Keratinocyte (primary cell): ENCODE results near the gene RAB4B. TPM values are rescaled to one million over a fixed set of nuclear protein-coding genes. Genes with fewer than 3 reads are reported as not detected.

Experiments used
- DNase-seq: peaks from one replicate; pipeline ENCODE4 v3.0.0-alpha.2; 2011; ENCODE audit warnings: low read depth, missing footprints, low spot score
- FAIRE-seq: peaks from 2 replicates; lab custom pipeline; 2011; peaks lifted over from hg19 to GRCh38; lab: Jason Lieb, UNC
- H2AFZ ChIP-seq: 2 replicates; pipeline ENCODE4 v1.6.0; 2012; ENCODE audit warnings: low read length, control low read depth, inconsistent platforms; ENCODE audit not compliant: control insufficient read depth
- H3K27ac ChIP-seq: 2 replicates; pipeline ENCODE4 v1.5.1; 2011; ENCODE audit warnings: low read length; ENCODE audit not compliant: control insufficient read depth, insufficient read depth
- H3K27me3 ChIP-seq: 3 replicates; pipeline ENCODE4 v1.6.0; 2011; ENCODE audit warnings: low read length; ENCODE audit not compliant: control insufficient read depth, insufficient read depth; ENCODE audit errors: extremely low read depth
- H3K36me3 ChIP-seq, 2 experiments: 2 replicates in 1 of 2; 3 replicates in 1 of 2; pipeline ENCODE4 v1.5.1; 2011; ENCODE audit warnings: low read length in 2 of 2, mild to moderate bottlenecking in 1 of 2; ENCODE audit not compliant: control insufficient read depth in 2 of 2, insufficient read depth in 2 of 2; ENCODE audit errors: extremely low read depth in 1 of 2
- H3K4me1 ChIP-seq: 3 replicates; pipeline ENCODE4 v1.5.1; 2011; ENCODE audit warnings: low read length; ENCODE audit not compliant: control insufficient read depth, insufficient read depth; ENCODE audit errors: extremely low read depth
- H3K4me2 ChIP-seq: 3 replicates; pipeline ENCODE4 v1.6.0; 2011; ENCODE audit warnings: low read depth, low read length; ENCODE audit not compliant: control insufficient read depth, insufficient read depth; ENCODE audit errors: extremely low read depth
- H3K4me3 ChIP-seq, 3 experiments: fragments of 200-600 bp in 1 of 3; sonication (generic) in 1 of 3; 2 replicates in 2 of 3; 3 replicates in 1 of 3; pipeline ENCODE4 v1.5.1; 2011 to 2016; ENCODE audit warnings: low read length in 3 of 3, mild to moderate bottlenecking in 3 of 3, control low read depth in 2 of 3, inconsistent platforms in 1 of 3, low read depth in 1 of 3, mixed read lengths in 1 of 3, mixed run types in 1 of 3, moderate library complexity in 1 of 3; ENCODE audit not compliant: control insufficient read depth in 2 of 3, insufficient read depth in 2 of 3; ENCODE audit errors: extremely low read depth in 1 of 3
- H3K79me2 ChIP-seq: 2 replicates; pipeline ENCODE4 v1.6.0; 2012; ENCODE audit warnings: low read length; ENCODE audit not compliant: control insufficient read depth, insufficient read depth
- H3K9ac ChIP-seq: 3 replicates; pipeline ENCODE4 v1.6.0; 2011; ENCODE audit warnings: low read length; ENCODE audit not compliant: control insufficient read depth, insufficient read depth; ENCODE audit errors: extremely low read depth
- H3K9me1 ChIP-seq: 3 replicates; pipeline ENCODE4 v1.6.0; 2011; ENCODE audit warnings: low read length; ENCODE audit not compliant: control insufficient read depth, insufficient read depth; ENCODE audit errors: extremely low read depth
- H3K9me3 ChIP-seq: 2 replicates; pipeline ENCODE4 v1.5.1; 2012; ENCODE audit warnings: low read depth, low read length; ENCODE audit not compliant: control insufficient read depth
- H4K20me1 ChIP-seq: 3 replicates; pipeline ENCODE4 v1.6.0; 2011; ENCODE audit warnings: low read length; ENCODE audit not compliant: control insufficient read depth, insufficient read depth; ENCODE audit errors: extremely low read depth
- CTCF ChIP-seq, 3 experiments: IDR thresholded peaks in 1 of 3; conservative IDR thresholded peaks in 1 of 3; optimal IDR thresholded peaks in 1 of 3; 2 replicates in 2 of 3; 3 replicates in 1 of 3; pipeline versions ENCODE3 to v1.5.1; 2011; ENCODE audit warnings: low read length in 3 of 3, mild to moderate bottlenecking in 3 of 3, moderate library complexity in 2 of 3, control low read depth in 1 of 3, inconsistent platforms in 1 of 3; ENCODE audit not compliant: insufficient read depth in 2 of 3; ENCODE audit errors: extremely low read depth in 1 of 3
- EZH2 ChIP-seq: IDR thresholded peaks from one replicate; pipeline ENCODE4 v1.6.1; 2012; ENCODE audit warnings: inconsistent platforms, mild to moderate bottlenecking, low read length, moderate library complexity
- dilution Hi-C: fragments of 300-500 bp; cut with MboI; formaldehyde crosslinking; loops from one replicate; pipeline ENCODE4 v1.7.0; 2020; ENCODE audit warnings: low sequenced_read_pairs; ENCODE audit not compliant: extremely low pct_ligation_motif_present
- polyA plus RNA-seq, 5 experiments: library from polyadenylated mRNA; depleted of rRNA in 3 of 5; stranded (reverse) in 3 of 5; stranded (forward) in 1 of 5; unstranded in 1 of 5; fragments of >200 nt; gene quantifications; 1 replicate in 1 of 5; 2 replicates in 3 of 5; 3 replicates in 1 of 5; pipeline versions ENCODE4 v1.2.1 to v1.2.3, GENCODE V29; 2011 to 2012; ENCODE audit warnings: missing spikeins in 2 of 5, low read depth in 1 of 5, low replicate concordance in 1 of 5

RAB4B gene
- polyA plus RNA-seq, 1 donor (not counting 4 experiments of a cell fraction or from before 2014, with no cell fraction given): 15.0 TPM

- peaks cover 71% of the 10 kb centered on the region for H3K79me2 ChIP-seq
- H4K20me1 ChIP-seq: peaks cover 38% of the 10 kb centered on the region
- no peaks in the 10 kb centered on the region for H3K9me3 ChIP-seq
- H3K27ac ChIP-seq: no peak overlapping the region
- H3K9me1 ChIP-seq: peaks cover 10% of the 10 kb centered on the region
- no peaks in the 10 kb centered on the region for H3K27me3 ChIP-seq
- peak overlapping the region in 2 of 3 experiments; percentile 9 to 19 for H3K4me3 ChIP-seq
- H3K4me2 ChIP-seq: peak overlapping the region; percentile 69
- dilution Hi-C loops: no loop called here
- TF ChIP-seq CTCF (optimal IDR thresholded peaks at IDR 0.05 in 1 of 3, IDR thresholded peaks at IDR 0.05 in 1 of 3, conservative IDR thresholded peaks at IDR 0.05 in 1 of 3; ENCODE audit: extremely low read depth in 1 of 3, insufficient read depth in 2 of 3, low read length in 3 of 3) (no peak), EZH2 (no peak)
- peak overlapping the region; percentile 28 for H3K9ac ChIP-seq
- no peak overlapping the region for H2AFZ ChIP-seq
- DNase-seq: no peak
- H3K4me1 ChIP-seq: peaks cover 62% of the 10 kb centered on the region
- no peak for FAIRE-seq
- H3K36me3 ChIP-seq: peaks cover 30 to 44% of the 10 kb centered on the region in 2 experiments
Measured at GRCh38 chr19:40801426-40802299, 23.6 kb downstream of the RAB4B start.

- peak overlapping the region; percentile 69 for H3K4me2 ChIP-seq
- no peak for FAIRE-seq
- H3K9me1 ChIP-seq: peaks cover 10% of the 10 kb centered on the region
- TF ChIP-seq CTCF (optimal IDR thresholded peaks at IDR 0.05 in 1 of 3, IDR thresholded peaks at IDR 0.05 in 1 of 3, conservative IDR thresholded peaks at IDR 0.05 in 1 of 3; ENCODE audit: extremely low read depth in 1 of 3, insufficient read depth in 2 of 3, low read length in 3 of 3): no peak
- TF ChIP-seq EZH2: no peak
- no peaks in the 10 kb centered on the region for H3K9me3 ChIP-seq
- peak overlapping the region; percentile 28 for H3K9ac ChIP-seq
- H3K4me3 ChIP-seq: no peak overlapping the region
- peaks cover 34 to 50% of the 10 kb centered on the region in 2 experiments for H3K36me3 ChIP-seq
- no peak overlapping the region for H2AFZ ChIP-seq
- H3K4me1 ChIP-seq: peaks cover 63% of the 10 kb centered on the region
- H4K20me1 ChIP-seq: peaks cover 42% of the 10 kb centered on the region
- H3K79me2 ChIP-seq: peaks cover 73% of the 10 kb centered on the region
- dilution Hi-C loops: no loop called here
- no peak for DNase-seq
- H3K27ac ChIP-seq: peak overlapping the region; percentile 3
- no peaks in the 10 kb centered on the region for H3K27me3 ChIP-seq
Measured at GRCh38 chr19:40802300-40803169, 24.5 kb downstream of the RAB4B start.
